GM12878 (cell line): Measurements from ENCODE around the gene SMARCD1. TPM values are rescaled to one million over a fixed set of nuclear protein-coding genes. Genes with fewer than 3 reads are reported as not detected.

Experiments used
- ATAC-seq: fragments of 200-7000 bp; cut with Tn5 transposase; 3 replicates; pipeline ENCODE4 v1.9.1; 2020; ENCODE audit warnings: mild to moderate bottlenecking, moderate library complexity
- BruUV-seq: library from RNA; stranded (reverse); fragments of 400-500 nt; replicated peaks from 2 replicates; lab custom pipeline; 2021; lab: Mats Ljungman, UMichigan
- CTCF ChIA-PET: fragments of 300-600 bp; sonication (Branson Sonifier 250); formaldehyde crosslinking; extraction: SDS; loops from one replicate; lab custom pipeline; 2021; ENCODE audit warnings: inconsistent platforms; lab: Yijun Ruan, JAX
- POLR2A ChIA-PET: fragments of 350-600 bp; formaldehyde crosslinking; extraction: SDS; loops from one replicate; lab custom pipeline; 2021; ENCODE audit warnings: inconsistent platforms; lab: Charles Lee
- RAD21 ChIA-PET: fragments of 300-600 bp; sonication (Branson Sonifier 250); formaldehyde crosslinking; loops from one replicate; lab custom pipeline; 2023; ENCODE audit warnings: antibody characterized with exemption; ENCODE audit not compliant: unreplicated experiment; lab: Charles Lee
- SMC1A ChIA-PET: fragments of 300-600 bp; sonication (Branson Sonifier 250); formaldehyde crosslinking; loops from one replicate; lab custom pipeline; 2023; ENCODE audit not compliant: unreplicated experiment, uncharacterized antibody; lab: Charles Lee
- DNase-seq: peaks from one replicate; pipeline ENCODE4 v3.0.0-alpha.2; 2011; ENCODE audit warnings: low read depth, low spot score
- FAIRE-seq: peaks from 3 replicates; lab custom pipeline; 2011; peaks lifted over from hg19 to GRCh38; lab: Jason Lieb, UNC
- H2AFZ ChIP-seq: 2 replicates; pipeline ENCODE4 v1.6.0; 2011; ENCODE audit warnings: low read depth, low read length, control low read depth; ENCODE audit not compliant: control insufficient read depth
- H3K27ac ChIP-seq: 2 replicates; pipeline ENCODE4 v1.5.1; 2011; ENCODE audit warnings: control low read depth; ENCODE audit not compliant: control insufficient read depth, insufficient read depth
- H3K27me3 ChIP-seq, 2 experiments: replicated peaks in 1 of 2; 2 replicates each; pipeline versions ENCODE4 v1.6.0 to v1.6.1; 2011; ENCODE audit warnings: low read length in 1 of 2; ENCODE audit not compliant: control insufficient read depth in 2 of 2, insufficient read depth in 2 of 2
- H3K36me3 ChIP-seq, 2 experiments: 2 replicates each; pipeline ENCODE4 v1.5.1; 2011; ENCODE audit warnings: low read length in 1 of 2; ENCODE audit not compliant: control insufficient read depth in 2 of 2, insufficient read depth in 2 of 2
- H3K4me1 ChIP-seq: 2 replicates; pipeline ENCODE4 v1.6.1; 2011; ENCODE audit warnings: mild to moderate bottlenecking, low read length, moderate library complexity, mixed read lengths; ENCODE audit not compliant: control insufficient read depth, insufficient read depth
- H3K4me2 ChIP-seq: 2 replicates; pipeline ENCODE4 v1.6.0; 2011; ENCODE audit warnings: control low read depth; ENCODE audit not compliant: control insufficient read depth, insufficient read depth
- H3K4me3 ChIP-seq: fragments of 200-600 bp; sonication (generic); 2 replicates; pipeline ENCODE4 v1.5.1; 2016
- H3K79me2 ChIP-seq: 2 replicates; pipeline ENCODE4 v1.6.0; 2011; ENCODE audit warnings: low read length; ENCODE audit not compliant: control insufficient read depth, insufficient read depth
- H3K9ac ChIP-seq: 2 replicates; pipeline ENCODE4 v1.8.0; 2011; ENCODE audit warnings: low read length, control low read depth, mixed read lengths; ENCODE audit not compliant: control insufficient read depth, insufficient read depth
- H3K9me3 ChIP-seq: replicated peaks from 3 replicates; pipeline ENCODE4 v1.5.1; 2011; ENCODE audit warnings: mild to moderate bottlenecking, low read length; ENCODE audit not compliant: control insufficient read depth, insufficient read depth
- H4K20me1 ChIP-seq: 2 replicates; pipeline ENCODE4 v1.6.0; 2011; ENCODE audit not compliant: control insufficient read depth, insufficient read depth
- BACH1 ChIP-seq: fragments of 450-650 bp; IDR thresholded peaks from 2 replicates; pipeline ENCODE4 v1.6.1; 2017; ENCODE audit warnings: mild to moderate bottlenecking, borderline replicate concordance
- BRCA1 ChIP-seq: IDR thresholded peaks from 2 replicates; pipeline ENCODE4 v1.6.1; 2011; ENCODE audit warnings: low read depth, low read length, improper control_type of control experiment
- CBX3 ChIP-seq: fragments of 200-600 bp; sonication (generic); IDR thresholded peaks from 2 replicates; pipeline ENCODE4 v1.6.1; 2016; ENCODE audit warnings: low read depth, borderline replicate concordance
- CEBPB ChIP-seq, 2 experiments: fragments of 150-350 bp in 1 of 2; IDR thresholded peaks; 2 replicates each; pipeline ENCODE4 v1.6.1; 2012 to 2014; ENCODE audit warnings: low read depth in 2 of 2, low read length in 2 of 2, borderline replicate concordance in 1 of 2, inconsistent platforms in 1 of 2
- IRF4 ChIP-seq: IDR thresholded peaks from 2 replicates; pipeline ENCODE4 v1.6.1; 2011; ENCODE audit warnings: low read depth, low read length
- JUNB ChIP-seq: IDR thresholded peaks from 2 replicates; pipeline ENCODE4 v1.6.1; 2016; ENCODE audit warnings: antibody characterized with exemption, mild to moderate bottlenecking
- MYB ChIP-seq: fragments of 150-350 bp; IDR thresholded peaks from 2 replicates; pipeline ENCODE4 v1.6.1; 2014; ENCODE audit warnings: mild to moderate bottlenecking, low read depth, low read length, borderline replicate concordance
- PAX5 ChIP-seq: IDR thresholded peaks from 2 replicates; pipeline ENCODE4 v1.6.1; 2011; ENCODE audit warnings: low read depth, low read length, borderline replicate concordance
- PML ChIP-seq: IDR thresholded peaks from 2 replicates; pipeline ENCODE4 v1.6.1; 2012; ENCODE audit warnings: low read length, inconsistent platforms
- RBBP5 ChIP-seq: fragments of 200-600 bp; sonication (generic); conservative IDR thresholded peaks from 2 replicates; pipeline ENCODE4 v1.6.1; 2016
- SIX5 ChIP-seq: IDR thresholded peaks from 2 replicates; pipeline ENCODE4 v1.6.1; 2011; ENCODE audit warnings: mild to moderate bottlenecking, low read depth, low read length, moderate library complexity; ENCODE audit not compliant: severe bottlenecking
- SMC3 ChIP-seq: IDR thresholded peaks from 2 replicates; pipeline ENCODE4 v1.6.1; 2011; ENCODE audit warnings: low read length, improper control_type of control experiment, borderline replicate concordance
- SREBF1 ChIP-seq: IDR thresholded peaks from 2 replicates; pipeline ENCODE4 v1.6.1; 2012; ENCODE audit warnings: mild to moderate bottlenecking, low read length
- YY1 ChIP-seq: IDR thresholded peaks from 2 replicates; pipeline ENCODE4 v1.6.1; 2011; ENCODE audit warnings: low read depth, mild to moderate bottlenecking, low read length
- ZBED1 ChIP-seq: IDR thresholded peaks from 2 replicates; pipeline ENCODE4 v1.6.1; 2016; ENCODE audit warnings: borderline replicate concordance
- ZNF384 ChIP-seq: IDR thresholded peaks from 2 replicates; pipeline ENCODE4 v1.6.1; 2012; ENCODE audit warnings: low read depth, mild to moderate bottlenecking, low read length, improper control_type of control experiment, borderline replicate concordance
- WGBS: methylation state at CpG from one replicate; pipeline ENCODE4 v1.1.6; 2016; ENCODE audit warnings: low lambda C conversion rate; ENCODE audit not compliant: insufficient replicate concordance, insufficient coverage; ENCODE audit errors: missing lambda C conversion rate; 5-methylcytosine and 5-hydroxymethylcytosine counted together
- in situ Hi-C: fragments of 300-500 bp; cut with MboI; formaldehyde crosslinking; loops from 9 replicates; pipeline ENCODE4 v1.14.3; 2018; ENCODE audit warnings: mixed read lengths
- intact Hi-C: fragments of 100-400 bp; cut with micrococcal nuclease; formaldehyde crosslinking; loops from one replicate; pipeline ENCODE4 v1.14.2; 2022; ENCODE audit not compliant: unreplicated experiment
- polyA plus RNA-seq, 11 experiments: library from polyadenylated mRNA; depleted of rRNA in 4 of 11; unstranded in 6 of 11; stranded (reverse) in 5 of 11; fragments of >200 nt; fragmentation: Nextera tagmentation in 4 of 11; fragmentation: Illumina TruSeq in 1 of 11; extraction: Ambion mirVana in 4 of 11; extraction: Trizol in 1 of 11; gene quantifications; 1 replicate in 1 of 11; 2 replicates in 10 of 11; pipeline versions ENCODE4 v1.2.1 to v1.2.3, GENCODE V29; 2011 to 2016; ENCODE audit warnings: inconsistent platforms in 2 of 11, missing spikeins in 2 of 11, low read depth in 1 of 11
- total RNA-seq, 4 experiments: library from RNA; depleted of rRNA in 3 of 4; stranded (reverse); fragments of >200 nt in 3 of 4; fragmentation: Illumina TruSeq in 1 of 4; extraction: Trizol in 1 of 4; gene quantifications; 2 replicates each; pipeline versions ENCODE4 v1.2.1 to v1.2.3, GENCODE V29; 2013 to 2021

SMARCD1 gene
- total and polyA plus RNA-seq, 10 of the 15 experiments (the other 5 are each of a cell fraction or from before 2014, with no cell fraction given) = 1.4 to 92.4 (median 58.9) TPM

GRCh38 chr12:50089730-50090129, 4.6 kb downstream of the SMARCD1 start:
- H3K9me3 ChIP-seq = no peaks in the 10 kb centered on the region
- BruUV-seq = no TSS peak
- in situ Hi-C loops = loop anchor here (5.0 kb wide), 1 partner anchor 83 kb away; no protein-coding TSS in a partner anchor
- no peaks in the 10 kb centered on the region for H3K27me3 ChIP-seq
- H3K79me2 ChIP-seq = peaks cover 8% of the 10 kb centered on the region
- H3K27ac ChIP-seq = no peak overlapping the region
- H3K4me3 ChIP-seq = no peak overlapping the region
- 98% methylated on average over 7 of the region's 7 CpGs for WGBS
- no peak for FAIRE-seq
- RAD21 ChIA-PET = interaction anchor here (1.0 to 5.6 kb wide), 5 partner anchors 14 to 86 kb away, joined by 3 to 47 read pairs (median 8); partner anchors contain the start of genes CERS5 and COX14
- POLR2A ChIA-PET = interaction anchor here (0.6 kb wide), 1 partner anchor 82 kb away, joined by 3 read pairs; no protein-coding TSS in a partner anchor
- H2AFZ ChIP-seq = no peak overlapping the region
- H3K4me2 ChIP-seq = no peak overlapping the region
- H3K36me3 ChIP-seq = peaks cover 3 to 24% of the 10 kb centered on the region in 2 experiments
- TF ChIP-seq PAX5 = no peak
- TF ChIP-seq SREBF1 = no peak
- no peak for TF ChIP-seq ZBED1
- TF ChIP-seq YY1 = no peak
- no peak for TF ChIP-seq IRF4
- TF ChIP-seq ZNF384 = no peak
- TF ChIP-seq, all 136 proteins: peak for 0
- no peak for DNase-seq
- 0 out of 2 replicates have a peak, but pooled peaks cover 4% of the 10 kb centered on the region for H4K20me1 ChIP-seq
- no peaks in the 10 kb centered on the region for H3K4me1 ChIP-seq
- ChIA-PET SMC1A (interaction anchor here (0.6 to 3.9 kb wide), 10 partner anchors 13 to 86 kb away, joined by 3 to 27 read pairs (median 4); partner anchors contain the start of gene COX14), CTCF (interaction anchor here (0.7 to 9.0 kb wide), 20 partner anchors 11 to 227 kb away, joined by 3 to 250 read pairs (median 4); partner anchors contain the start of genes CERS5 and COX14)
- intact Hi-C loops = no loop called here
- no peak overlapping the region for H3K9ac ChIP-seq
- no peak for ATAC-seq

- H3K27me3 ChIP-seq = no peaks in the 10 kb centered on the region
- POLR2A ChIA-PET = no interaction called here
- peaks cover 5% of the 10 kb centered on the region; the same call in 1 of the 2 replicates for H3K79me2 ChIP-seq
- WGBS = 98% methylated on average over 5 of the region's 5 CpGs
- no peak overlapping the region for H3K9ac ChIP-seq
- TF ChIP-seq MYB (no peak), BACH1 (no peak), RBBP5 (no peak), SIX5 (no peak), SMC3 (no peak), BRCA1 (no peak), PML (no peak), JUNB (no peak), CEBPB (IDR thresholded peaks at IDR 0.05; ENCODE audit: borderline replicate concordance in 1 of 2, low read depth in 2 of 2, low read length in 2 of 2) (no peak), CBX3 (no peak)
- TF ChIP-seq, all 136 proteins: peak for 0
- intact Hi-C loops (no loop called here), in situ Hi-C loops (loop anchor here (5.0 kb wide), 1 partner anchor 82 kb away; no protein-coding TSS in a partner anchor)
- RAD21 ChIA-PET = interaction anchor here (1.2 to 5.6 kb wide), 3 partner anchors 20 to 85 kb away, joined by 5 to 47 read pairs (median 8); partner anchors contain the start of gene COX14
- no peak for ATAC-seq
- SMC1A ChIA-PET = interaction anchor here (0.6 to 3.9 kb wide), 9 partner anchors 14 to 85 kb away, joined by 3 to 27 read pairs (median 5); partner anchors contain the start of gene COX14
- no peak overlapping the region for H3K4me3 ChIP-seq
- H4K20me1 ChIP-seq = 0 out of 2 replicates have a peak, but pooled peaks cover 4% of the 10 kb centered on the region
- no peak overlapping the region for H3K4me2 ChIP-seq
- no peaks in the 10 kb centered on the region for H3K4me1 ChIP-seq
- CTCF ChIA-PET = interaction anchor here (0.8 to 9.0 kb wide), 16 partner anchors 10 to 227 kb away, joined by 3 to 250 read pairs (median 6); partner anchors contain the start of genes CERS5 and COX14
- no peaks in the 10 kb centered on the region for H3K9me3 ChIP-seq
- H3K27ac ChIP-seq = no peak overlapping the region
- no peak overlapping the region for H2AFZ ChIP-seq
- FAIRE-seq = no peak
- BruUV-seq = no TSS peak
- no peak for DNase-seq
- H3K36me3 ChIP-seq = peaks cover 5 to 28% of the 10 kb centered on the region in 2 experiments
Measured at GRCh38 chr12:50090391-50090790, 5.2 kb downstream of the SMARCD1 start.
